Measurements from ENCODE around the gene CCNB1. TPM values are rescaled to one million over a fixed set of nuclear protein-coding genes. Genes with fewer than 3 reads are reported as not detected.
A peak's percentile ranks its signal among the peaks of the same experiment; 100 is the strongest.
"Not testable (repeated sequence)": the region's sequence is repeated elsewhere in the genome, so short reads cannot be mapped to it uniquely, and the experiment has no call there.

The CCNB1 gene
- total RNA-seq, 1 donor from 2014 or later = 32.6 TPM

DNA sequence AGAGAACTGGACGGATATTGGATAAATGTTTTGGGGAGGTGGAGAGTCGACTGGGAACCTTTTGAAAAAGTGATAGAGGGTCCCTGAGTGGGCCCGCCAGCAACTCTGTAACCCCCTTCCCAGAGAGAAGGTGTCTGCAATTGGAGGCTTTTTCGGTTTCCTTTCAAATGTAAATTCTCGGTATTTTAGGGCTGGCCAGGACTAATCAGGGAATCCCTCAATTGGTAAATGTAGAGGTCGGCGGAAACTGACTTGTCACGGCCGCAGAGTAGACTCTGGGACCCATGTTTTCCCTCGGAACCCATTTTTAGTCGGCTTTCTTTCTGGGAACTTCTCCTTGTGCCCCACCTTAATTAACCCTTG lies 524 bp downstream of the CCNB1 start:
- Histone ChIP-seq H3K36me3 (ENCODE audit: control insufficient read depth, insufficient read depth, low read length) (peaks cover 1% of the 10 kb centered on the region), H3K27me3 (ENCODE audit: control insufficient read depth, insufficient read depth, low read length) (no peaks in the 10 kb centered on the region), H3K4me3 (ENCODE audit: low read depth, low read length) (peak overlapping the region; percentile 88)
- DNase-seq (ENCODE audit: low read depth) = no peak
- TF ChIP-seq, protein P1, sequence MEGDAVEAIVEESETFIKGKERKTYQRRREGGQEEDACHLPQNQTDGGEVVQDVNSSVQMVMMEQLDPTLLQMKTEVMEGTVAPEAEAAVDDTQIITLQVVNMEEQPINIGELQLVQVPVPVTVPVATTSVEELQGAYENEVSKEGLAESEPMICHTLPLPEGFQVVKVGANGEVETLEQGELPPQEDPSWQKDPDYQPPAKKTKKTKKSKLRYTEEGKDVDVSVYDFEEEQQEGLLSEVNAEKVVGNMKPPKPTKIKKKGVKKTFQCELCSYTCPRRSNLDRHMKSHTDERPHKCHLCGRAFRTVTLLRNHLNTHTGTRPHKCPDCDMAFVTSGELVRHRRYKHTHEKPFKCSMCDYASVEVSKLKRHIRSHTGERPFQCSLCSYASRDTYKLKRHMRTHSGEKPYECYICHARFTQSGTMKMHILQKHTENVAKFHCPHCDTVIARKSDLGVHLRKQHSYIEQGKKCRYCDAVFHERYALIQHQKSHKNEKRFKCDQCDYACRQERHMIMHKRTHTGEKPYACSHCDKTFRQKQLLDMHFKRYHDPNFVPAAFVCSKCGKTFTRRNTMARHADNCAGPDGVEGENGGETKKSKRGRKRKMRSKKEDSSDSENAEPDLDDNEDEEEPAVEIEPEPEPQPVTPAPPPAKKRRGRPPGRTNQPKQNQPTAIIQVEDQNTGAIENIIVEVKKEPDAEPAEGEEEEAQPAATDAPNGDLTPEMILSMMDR (IDR thresholded peaks at IDR 0.05; ENCODE audit: insufficient read depth, low read length, poor library complexity, severe bottlenecking) = no peak

DNA sequence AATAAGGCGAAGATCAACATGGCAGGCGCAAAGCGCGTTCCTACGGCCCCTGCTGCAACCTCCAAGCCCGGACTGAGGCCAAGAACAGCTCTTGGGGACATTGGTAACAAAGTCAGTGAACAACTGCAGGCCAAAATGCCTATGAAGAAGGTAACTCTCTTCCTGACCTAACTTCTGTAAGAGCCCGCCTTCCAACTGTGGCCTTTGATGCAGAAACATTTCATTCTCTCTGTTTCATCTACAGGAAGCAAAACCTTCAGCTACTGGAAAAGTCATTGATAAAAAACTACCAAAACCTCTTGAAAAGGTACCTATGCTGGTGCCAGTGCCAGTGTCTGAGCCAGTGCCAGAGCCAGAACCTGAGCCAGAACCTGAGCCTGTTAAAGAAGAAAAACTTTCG lies 979 bp downstream of the CCNB1 start:
- no peaks in the 10 kb centered on the region for H3K27me3 ChIP-seq (ENCODE audit: control insufficient read depth, insufficient read depth, low read length)

DNA sequence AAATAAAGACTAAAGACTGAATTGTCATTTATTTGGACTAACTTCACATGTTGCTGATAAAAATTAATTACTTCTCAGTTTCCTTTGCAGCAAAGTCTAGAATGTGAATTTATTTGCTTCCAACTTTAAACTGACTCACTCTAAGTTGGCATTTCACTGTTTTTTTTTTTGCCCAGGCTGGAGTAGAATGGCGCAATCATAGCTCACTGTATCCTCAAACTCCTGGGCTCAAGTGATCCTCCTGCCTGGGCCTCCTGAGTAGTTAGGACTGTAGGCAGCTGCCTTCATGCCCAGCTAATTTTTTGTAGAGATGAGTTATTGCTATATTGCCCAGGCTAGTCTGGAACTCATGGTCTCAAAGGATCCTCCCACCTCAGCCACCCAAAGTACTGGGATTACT lies 3.5 kb downstream of the CCNB1 start:
- no peaks in the 10 kb centered on the region for H3K27me3 ChIP-seq (ENCODE audit: control insufficient read depth, insufficient read depth, low read length)
- H3K4me3 ChIP-seq (ENCODE audit: low read depth, low read length) = no peak overlapping the region
- TF ChIP-seq, protein P1 (IDR thresholded peaks at IDR 0.05; ENCODE audit: insufficient read depth, low read length, poor library complexity, severe bottlenecking) = no peak
- no peak for DNase-seq (ENCODE audit: low read depth)
- H3K36me3 ChIP-seq (ENCODE audit: control insufficient read depth, insufficient read depth, low read length) = peaks cover 6% of the 10 kb centered on the region

More for the DNA sequence above, 979 bp downstream of the CCNB1 start:
- H3K4me3 ChIP-seq (ENCODE audit: low read depth, low read length) = peak overlapping the region; percentile 88
- no peak for DNase-seq (ENCODE audit: low read depth)
- peaks cover 1% of the 10 kb centered on the region for H3K36me3 ChIP-seq (ENCODE audit: control insufficient read depth, insufficient read depth, low read length)
- TF ChIP-seq, protein P1 (IDR thresholded peaks at IDR 0.05; ENCODE audit: insufficient read depth, low read length, poor library complexity, severe bottlenecking) = no peak

DNA sequence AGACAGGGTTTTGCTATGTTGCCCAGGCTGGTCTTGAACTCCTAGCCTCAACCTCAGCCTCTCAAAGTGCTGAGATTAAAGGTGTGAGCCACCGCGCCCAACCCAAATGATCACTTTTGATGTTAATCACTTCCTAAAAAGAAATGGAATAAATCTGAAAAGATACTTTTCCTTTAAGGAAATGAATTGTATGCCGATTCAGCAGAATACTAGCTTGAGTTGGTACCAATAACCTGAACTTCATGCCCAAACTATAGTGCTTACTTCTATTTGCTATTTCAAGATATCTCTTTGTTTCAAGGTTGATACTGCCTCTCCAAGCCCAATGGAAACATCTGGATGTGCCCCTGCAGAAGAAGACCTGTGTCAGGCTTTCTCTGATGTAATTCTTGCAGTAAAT lies 4.0 kb downstream of the CCNB1 start:
- DNase-seq (ENCODE audit: low read depth) = no peak
- TF ChIP-seq, protein P1 (IDR thresholded peaks at IDR 0.05; ENCODE audit: insufficient read depth, low read length, poor library complexity, severe bottlenecking) = no peak
- Histone ChIP-seq H3K4me3 (ENCODE audit: low read depth, low read length) (no peak overlapping the region), H3K27me3 (ENCODE audit: control insufficient read depth, insufficient read depth, low read length) (no peaks in the 10 kb centered on the region), H3K36me3 (ENCODE audit: control insufficient read depth, insufficient read depth, low read length) (peaks cover 6% of the 10 kb centered on the region)

DNA sequence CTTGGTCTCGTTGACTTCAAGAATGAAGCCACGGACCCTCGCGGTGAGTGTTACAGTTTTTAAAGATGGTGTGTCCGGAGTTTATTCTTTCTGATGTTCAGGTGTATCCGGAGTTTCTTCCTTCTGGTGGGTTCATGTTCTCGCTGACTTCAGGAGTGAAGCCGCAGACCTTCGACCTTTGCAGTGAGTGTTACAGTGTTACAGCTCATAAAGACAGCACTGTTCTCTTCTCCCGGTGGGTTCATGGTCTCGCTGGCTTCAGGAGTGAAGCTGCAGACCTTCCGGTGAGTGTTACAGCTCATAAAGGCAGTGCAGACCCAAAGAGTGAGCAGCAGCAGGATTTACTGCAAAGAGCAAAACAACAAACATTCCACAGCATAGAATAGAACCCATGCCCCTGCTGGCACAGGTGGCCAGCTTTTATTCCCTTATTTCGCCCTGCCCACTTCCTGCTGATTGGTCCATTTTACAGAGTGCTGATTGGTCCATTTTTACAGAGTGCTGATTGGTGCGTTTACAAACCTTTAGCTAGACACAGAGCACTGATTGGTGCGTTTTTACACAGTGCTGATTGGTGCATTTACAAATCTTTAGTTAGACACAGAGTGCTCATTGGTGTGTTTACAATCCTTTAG lies 14.8 kb downstream of the CCNB1 start:
- not testable (repeated sequence) for H3K4me3 ChIP-seq (ENCODE audit: low read depth, low read length); DNase-seq (ENCODE audit: low read depth); H3K36me3 ChIP-seq (ENCODE audit: control insufficient read depth, insufficient read depth, low read length); H3K27me3 ChIP-seq (ENCODE audit: control insufficient read depth, insufficient read depth, low read length)

DNA sequence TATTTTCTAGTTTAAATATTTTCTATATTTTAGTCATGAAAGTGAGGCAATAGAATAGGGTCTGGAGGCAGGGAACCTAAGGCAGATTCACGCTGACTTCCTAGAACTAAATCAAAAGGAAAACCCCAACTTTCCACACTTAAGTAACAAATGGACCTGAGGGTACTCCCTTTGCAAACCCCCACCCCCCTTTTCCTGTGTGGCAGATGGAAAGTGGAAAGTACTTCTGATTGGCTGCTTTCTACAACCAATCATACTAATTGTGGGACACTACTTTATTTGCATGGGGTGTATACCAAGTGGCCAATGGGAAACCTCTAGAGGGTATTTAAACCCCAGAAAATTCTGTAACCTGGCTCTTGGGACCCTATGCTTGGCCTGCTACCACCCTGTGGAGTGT lies 17.7 kb downstream of the CCNB1 start:
- TF ChIP-seq, protein P1 (IDR thresholded peaks at IDR 0.05; ENCODE audit: insufficient read depth, low read length, poor library complexity, severe bottlenecking) = no peak
- DNase-seq (ENCODE audit: low read depth) = no peak
- Histone ChIP-seq H3K4me3 (ENCODE audit: low read depth, low read length) (no peak overlapping the region), H3K36me3 (ENCODE audit: control insufficient read depth, insufficient read depth, low read length) (no peaks in the 10 kb centered on the region), H3K27me3 (ENCODE audit: control insufficient read depth, insufficient read depth, low read length) (no peaks in the 10 kb centered on the region)

Data from kidney epithelial cell (primary cell).